WTC11 (cell line): ENCODE measurements around the gene DPP10. TPM values are rescaled to one million over a fixed set of nuclear protein-coding genes. Genes with fewer than 3 reads are reported as not detected.

Source experiments
- ATAC-seq: fragments of 200-7000 bp; cut with Tn5 transposase; 2 replicates; pipeline ENCODE4 v1.10.0; 2021; ENCODE audit warnings: mild to moderate bottlenecking, moderate library complexity
- CTCF ChIA-PET: fragments of 300-600 bp; sonication (Branson Sonifier 250); formaldehyde crosslinking; loops from one replicate; lab custom pipeline; 2021; ENCODE audit warnings: antibody characterized with exemption; lab: Charles Lee
- POLR2A ChIA-PET: fragments of 350-600 bp; sonication (Branson Sonifier 250); formaldehyde crosslinking; loops from one replicate; lab custom pipeline; 2021; ENCODE audit warnings: antibody characterized with exemption; lab: Charles Lee
- DNase-seq: peaks from one replicate; pipeline ENCODE4 v3.0.0; 2021; ENCODE audit warnings: low spot score
- H3K27ac Mint-ChIP-seq: 2 replicates; pipeline ENCODE4 v1.8.0; 2021; ENCODE audit warnings: mixed read lengths
- H3K27me3 Mint-ChIP-seq: 2 replicates; pipeline ENCODE4 v1.8.0; 2021; ENCODE audit warnings: low read depth, mild to moderate bottlenecking, moderate library complexity, mixed read lengths
- H3K36me3 Mint-ChIP-seq: 2 replicates; pipeline ENCODE4 v1.8.0; 2021; ENCODE audit warnings: mixed read lengths
- H3K4me1 Mint-ChIP-seq: 2 replicates; pipeline ENCODE4 v1.8.0; 2022; ENCODE audit warnings: mixed read lengths
- H3K4me3 Mint-ChIP-seq: 2 replicates; pipeline ENCODE4 v1.8.0; 2021; ENCODE audit warnings: mild to moderate bottlenecking, moderate library complexity, mixed read lengths
- H3K9me3 Mint-ChIP-seq: 2 replicates; pipeline ENCODE4 v1.8.0; 2021; ENCODE audit warnings: mixed read lengths
- AR ChIP-seq: fragments of 250-450 bp; sonication (Bioruptor Pico); IDR thresholded peaks from 2 replicates; pipeline ENCODE4 v1.9.0; 2021; ENCODE audit warnings: mild to moderate bottlenecking
- ARID4B ChIP-seq: sonication (generic); formaldehyde crosslinking; IDR thresholded peaks from 2 replicates; pipeline ENCODE4 v1.8.0; 2023; ENCODE audit warnings: missing genetic modification reagents, mild to moderate bottlenecking, borderline replicate concordance
- CDX4 ChIP-seq: fragments of 250-450 bp; sonication (Bioruptor Pico); IDR thresholded peaks from 2 replicates; pipeline ENCODE4 v1.9.0; 2021; ENCODE audit warnings: moderate library complexity, mild to moderate bottlenecking, inconsistent platforms, borderline replicate concordance
- CTCF ChIP-seq: fragments of 200-600 bp; IDR thresholded peaks from 2 replicates; pipeline ENCODE4 v1.8.0; 2022; ENCODE audit warnings: antibody characterized with exemption
- ELF4 ChIP-seq: sonication (generic); formaldehyde crosslinking; IDR thresholded peaks from 2 replicates; pipeline ENCODE4 v1.8.1; 2022; ENCODE audit warnings: low read depth, mild to moderate bottlenecking, moderate library complexity, missing genetic modification reagents
- NR3C1 ChIP-seq: sonication (generic); formaldehyde crosslinking; conservative IDR thresholded peaks from 2 replicates; pipeline ENCODE4 v1.8.1; 2023; ENCODE audit warnings: low read depth, mild to moderate bottlenecking, missing genetic modification reagents
- SOX15 ChIP-seq: fragments of 250-450 bp; sonication (Bioruptor Pico); IDR thresholded peaks from 2 replicates; pipeline ENCODE4 v1.9.0; 2021; ENCODE audit warnings: mild to moderate bottlenecking
- STAT6 ChIP-seq: sonication (generic); formaldehyde crosslinking; conservative IDR thresholded peaks from 2 replicates; pipeline ENCODE4 v1.8.1; 2023; ENCODE audit warnings: mild to moderate bottlenecking, low read depth, missing genetic modification reagents, moderate library complexity
- ZNF219 ChIP-seq: sonication (generic); formaldehyde crosslinking; IDR thresholded peaks from 2 replicates; pipeline ENCODE4 v1.8.0; 2023; ENCODE audit warnings: missing genetic modification reagents, mild to moderate bottlenecking, borderline replicate concordance
- total RNA-seq: library from RNA; stranded (reverse); gene quantifications from 3 replicates; pipeline ENCODE4 v1.2.3, GENCODE V29; 2021
- TF ChIP-seq, protein P1 (sequence below): sonication (generic); formaldehyde crosslinking; IDR thresholded peaks from 2 replicates; pipeline ENCODE4 v1.8.0; 2022; ENCODE audit warnings: mild to moderate bottlenecking, missing genetic modification reagents

The DPP10 gene
- total RNA-seq, 1 experiment from 2014 or later, result 4.0 TPM

DNA sequence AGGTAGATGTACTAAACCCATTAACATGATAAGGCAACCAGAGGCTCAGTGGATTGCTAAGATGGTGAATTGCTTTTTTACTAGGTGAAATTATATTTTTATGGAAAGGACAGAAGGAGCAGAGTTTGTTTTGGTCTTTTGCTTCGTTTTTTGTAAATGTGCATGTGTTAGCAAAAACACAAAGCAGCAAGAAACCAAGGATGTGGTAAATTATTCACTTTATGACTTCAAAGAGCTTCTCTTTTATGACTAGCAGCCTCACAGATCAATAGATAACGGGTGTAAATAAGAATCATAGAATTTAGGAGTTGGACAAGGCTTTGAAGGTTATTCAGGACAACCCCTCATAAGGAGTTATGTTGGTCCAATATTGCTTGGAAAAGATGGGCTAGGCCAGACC, 615.0 kb downstream of the DPP10 start (continued):
- TF ChIP-seq CDX4 (CRISPR knock-in tag), result no peak
- TF ChIP-seq NR3C1 (CRISPR knock-in tag), result no peak
- TF ChIP-seq CTCF, result no peak
- no peak for TF ChIP-seq SOX15 (CRISPR knock-in tag)

DNA sequence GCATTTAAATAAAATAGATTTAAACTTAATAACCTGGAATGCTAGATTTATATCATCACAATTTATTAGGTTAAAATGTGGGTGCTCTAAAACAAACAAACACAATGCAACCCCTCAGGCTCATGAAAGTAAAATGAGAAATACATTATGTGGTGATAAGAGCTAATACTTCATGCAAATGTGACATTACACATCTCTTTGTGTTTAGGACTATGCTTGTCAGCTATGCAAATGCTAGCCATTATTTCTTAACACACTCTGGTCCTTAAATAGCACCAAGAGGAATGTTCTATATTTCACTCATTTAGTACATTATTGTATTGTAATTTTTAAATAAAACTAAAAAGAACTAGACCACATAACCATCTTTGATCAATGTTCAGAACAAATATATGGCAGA, 627.6 kb downstream of the DPP10 start:
- H3K4me1 Mint-ChIP-seq, result no peaks in the 10 kb centered on the region
- POLR2A ChIA-PET, result no interaction called here
- CTCF ChIA-PET, result no interaction called here
- DNase-seq, result no peak
- TF ChIP-seq, protein P1, sequence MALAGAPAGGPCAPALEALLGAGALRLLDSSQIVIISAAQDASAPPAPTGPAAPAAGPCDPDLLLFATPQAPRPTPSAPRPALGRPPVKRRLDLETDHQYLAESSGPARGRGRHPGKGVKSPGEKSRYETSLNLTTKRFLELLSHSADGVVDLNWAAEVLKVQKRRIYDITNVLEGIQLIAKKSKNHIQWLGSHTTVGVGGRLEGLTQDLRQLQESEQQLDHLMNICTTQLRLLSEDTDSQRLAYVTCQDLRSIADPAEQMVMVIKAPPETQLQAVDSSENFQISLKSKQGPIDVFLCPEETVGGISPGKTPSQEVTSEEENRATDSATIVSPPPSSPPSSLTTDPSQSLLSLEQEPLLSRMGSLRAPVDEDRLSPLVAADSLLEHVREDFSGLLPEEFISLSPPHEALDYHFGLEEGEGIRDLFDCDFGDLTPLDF, result no peak
- TF ChIP-seq ZNF219 (no peak), SOX15 (CRISPR knock-in tag) (no peak), ELF4 (CRISPR knock-in tag) (no peak), AR (no peak), ARID4B (no peak), STAT6 (CRISPR knock-in tag) (no peak)
- TF ChIP-seq, all 79 proteins: peak for 0
- no peak for ATAC-seq
- peaks cover 15% of the 10 kb centered on the region for H3K36me3 Mint-ChIP-seq
- H3K4me3 Mint-ChIP-seq, result no peak overlapping the region
- no peaks in the 10 kb centered on the region for H3K27me3 Mint-ChIP-seq
- no peak overlapping the region for H3K27ac Mint-ChIP-seq
- peaks cover 36% of the 10 kb centered on the region for H3K9me3 Mint-ChIP-seq
